Stomach smooth muscle (tissue), 2 donors: ENCODE measurements around the gene SMIM35.

ENCODE experiments used
- H3K27ac ChIP-seq: one replicate; pipeline ENCODE4 v1.7.0; 2013; ENCODE audit warnings: mild to moderate bottlenecking, low read length, inconsistent platforms
- H3K27me3 ChIP-seq, 2 donors: one replicate each; pipeline ENCODE4 v1.7.0; 2013; ENCODE audit warnings: low read length in 2 of 2; ENCODE audit not compliant: insufficient read depth in 2 of 2, control insufficient read depth in 1 of 2
- H3K36me3 ChIP-seq, 2 donors: one replicate each; pipeline ENCODE4 v1.7.0; 2013; ENCODE audit warnings: low read length in 2 of 2; ENCODE audit not compliant: control insufficient read depth in 2 of 2, insufficient read depth in 2 of 2
- H3K4me1 ChIP-seq: one replicate; pipeline ENCODE4 v1.7.0; 2013; ENCODE audit warnings: low read length; ENCODE audit not compliant: control insufficient read depth, insufficient read depth
- H3K4me3 ChIP-seq, 2 donors: one replicate each; pipeline ENCODE4 v1.7.0; 2013; ENCODE audit warnings: low read length in 2 of 2
- H3K9ac ChIP-seq, 2 donors: one replicate each; pipeline ENCODE4 v1.7.0; 2013; ENCODE audit warnings: low read length in 2 of 2, mild to moderate bottlenecking in 1 of 2
- H3K9me3 ChIP-seq, 2 donors: one replicate each; pipeline ENCODE4 v1.7.0; 2013; ENCODE audit warnings: low read length in 2 of 2; ENCODE audit not compliant: control insufficient read depth in 2 of 2
- donor health status: healthy.
- donor health status: Pancreatic carcinoma.

Gene SMIM35

DNA sequence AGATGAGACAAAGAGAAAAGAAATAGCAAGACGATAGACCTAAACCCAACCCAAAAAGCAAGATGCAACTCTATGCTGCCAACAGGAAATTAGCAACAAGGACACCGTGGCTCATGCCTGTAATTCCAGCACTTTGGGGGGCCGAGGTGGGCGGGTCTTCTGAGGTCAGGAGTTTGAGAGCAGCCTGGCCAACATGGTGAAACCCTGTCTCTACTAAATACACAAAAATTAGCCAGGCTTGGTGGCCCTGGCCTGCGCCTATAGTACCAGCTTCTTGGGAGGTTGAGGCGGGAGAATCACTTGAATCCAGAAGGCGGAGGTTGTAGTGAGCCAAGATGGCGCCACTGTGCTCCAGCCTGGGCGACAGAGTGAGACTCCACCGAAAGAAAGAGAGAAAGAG is 124.9 kb downstream of the SMIM35 start:
- Histone ChIP-seq H3K36me3 (no peaks in the 10 kb centered on the region), H3K4me1 (no peaks in the 10 kb centered on the region), H3K27me3 (no peaks in the 10 kb centered on the region), H3K9me3 (no peaks in the 10 kb centered on the region), H3K4me3 (no peak overlapping the region), H3K9ac (no peak overlapping the region), H3K27ac (no peak overlapping the region)

DNA sequence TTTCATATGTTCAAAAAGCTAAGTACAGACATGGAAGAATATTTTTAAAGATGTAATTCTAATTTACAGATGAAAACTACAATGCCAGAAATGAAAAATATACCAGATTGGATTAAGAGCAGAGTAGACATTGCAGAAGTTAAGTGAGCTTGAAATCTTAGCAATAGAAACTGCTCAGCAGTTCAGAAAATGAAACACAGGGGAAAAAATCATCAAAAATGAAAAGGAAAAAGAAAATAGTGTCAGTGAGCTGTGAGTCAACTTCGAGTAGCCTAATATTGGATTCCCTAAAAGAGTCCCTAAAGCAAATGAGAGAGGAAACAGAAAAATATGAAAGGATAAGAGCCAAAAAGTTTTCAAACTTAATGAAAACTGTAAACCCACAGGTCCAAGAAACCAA is 126.4 kb downstream of the SMIM35 start:
- H3K4me3 ChIP-seq = no peak overlapping the region

DNA sequence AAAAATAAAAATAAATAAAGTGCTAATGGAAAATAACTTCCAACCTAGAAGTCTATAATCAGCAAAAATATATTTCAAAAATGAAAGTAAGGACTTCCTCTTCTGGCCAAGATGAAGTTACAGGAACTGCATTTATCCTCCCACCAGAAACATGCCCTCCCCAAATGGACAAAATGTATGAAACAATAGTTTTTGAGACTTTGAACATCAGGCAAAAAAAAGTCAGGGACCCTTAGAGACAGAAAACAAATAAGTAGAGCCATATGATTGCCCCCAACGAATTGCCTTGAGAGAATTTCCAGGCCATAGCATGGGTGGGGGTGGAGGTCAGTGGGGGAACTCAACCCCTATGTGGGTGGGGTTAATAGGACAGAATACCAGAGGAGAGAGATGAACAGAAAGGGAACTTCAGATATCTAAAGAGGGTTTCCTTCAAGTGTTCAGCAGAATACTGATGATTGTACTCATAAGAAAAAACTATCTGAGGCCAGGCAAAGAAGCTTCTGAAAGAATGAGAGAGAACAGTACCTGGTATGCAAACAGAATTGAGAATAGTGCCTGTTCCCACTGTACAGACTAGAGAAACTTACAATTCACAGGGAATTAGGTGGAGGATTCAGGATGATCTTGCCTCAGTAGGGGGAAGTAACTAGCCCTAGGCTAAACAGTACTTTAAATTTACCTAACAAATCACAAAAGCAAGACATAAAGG is 127.2 kb downstream of the SMIM35 start:
- Histone ChIP-seq H3K36me3 (no peaks in the 10 kb centered on the region), H3K27me3 (no peaks in the 10 kb centered on the region), H3K4me1 (no peaks in the 10 kb centered on the region), H3K9me3 (no peaks in the 10 kb centered on the region), H3K27ac (no peak overlapping the region), H3K9ac (no peak overlapping the region), H3K4me3 (no peak overlapping the region)

More for the DNA sequence above, 126.4 kb downstream of the SMIM35 start:
- Histone ChIP-seq H3K36me3 (no peaks in the 10 kb centered on the region), H3K4me1 (no peaks in the 10 kb centered on the region), H3K27ac (no peak overlapping the region), H3K27me3 (no peaks in the 10 kb centered on the region), H3K9ac (no peak overlapping the region), H3K9me3 (no peaks in the 10 kb centered on the region)

DNA sequence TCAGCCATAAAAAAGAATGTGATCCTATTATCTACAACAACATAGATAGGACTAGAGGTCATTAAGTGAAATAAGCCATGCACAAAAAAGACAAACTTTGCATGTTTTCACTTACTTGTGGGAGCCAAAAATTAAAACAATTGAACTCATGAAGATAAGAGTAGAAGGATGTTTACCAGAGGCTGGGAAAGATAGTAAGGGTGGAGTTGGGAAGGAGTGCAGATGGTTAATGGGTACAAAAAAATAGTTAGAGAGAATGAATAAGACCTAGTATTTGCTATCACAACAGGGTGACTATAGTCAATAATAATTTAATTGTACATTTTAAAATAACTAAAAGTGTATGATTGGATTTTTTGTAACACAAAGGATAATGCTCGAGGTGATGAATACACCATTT is 127.8 kb downstream of the SMIM35 start:
- H3K27me3 ChIP-seq = no peaks in the 10 kb centered on the region
- no peak overlapping the region for H3K27ac ChIP-seq
- no peaks in the 10 kb centered on the region for H3K36me3 ChIP-seq
- H3K9ac ChIP-seq = no peak overlapping the region
- no peak overlapping the region for H3K4me3 ChIP-seq
- no peaks in the 10 kb centered on the region for H3K4me1 ChIP-seq
- no peaks in the 10 kb centered on the region for H3K9me3 ChIP-seq
